ENCODE results near the gene HOXA2.

The HOXA2 gene

GRCh38 chr7:27071622-27072390 lies 30.7 kb downstream of the HOXA2 start:
- no peak for DNase-seq

GRCh38 chr7:27068259-27068658 lies 34.2 kb downstream of the HOXA2 start:
- DNase-seq = no peak

- no peak for DNase-seq
These were observed 36.3 kb downstream of the HOXA2 start for GRCh38 chr7:27066148-27066547.

- no peak for DNase-seq
These were observed 36.8 kb downstream of the HOXA2 start for GRCh38 chr7:27065709-27066108.

GRCh38 chr7:27064661-27065060 lies 37.8 kb downstream of the HOXA2 start:
- DNase-seq = no peak

GRCh38 chr7:27064159-27064558 lies 38.3 kb downstream of the HOXA2 start:
- peak; percentile 13 for DNase-seq

GRCh38 chr7:27062946-27063345 lies 39.5 kb downstream of the HOXA2 start:
- DNase-seq = no peak

GRCh38 chr7:27053153-27053552 lies 49.3 kb downstream of the HOXA2 start:
- no peak for DNase-seq

- DNase-seq = no peak
These were observed 51.0 kb downstream of the HOXA2 start for GRCh38 chr7:27051451-27051850.

Measured in NCI-H1694 treated with DMSO at 0.1 percent for 48 hours (cell line).